NT2/D1 (cell line): ENCODE results near the gene FOXP2.

Experiments used
- YY1 ChIP-seq: IDR thresholded peaks from 2 replicates; pipeline ENCODE4 v1.6.1; 2011; ENCODE audit not compliant: insufficient read length, insufficient read depth
- ZNF274 ChIP-seq: IDR thresholded peaks from 2 replicates; pipeline ENCODE4 v1.6.1; 2011; ENCODE audit warnings: mild to moderate bottlenecking, low read depth, low read length

DNA sequence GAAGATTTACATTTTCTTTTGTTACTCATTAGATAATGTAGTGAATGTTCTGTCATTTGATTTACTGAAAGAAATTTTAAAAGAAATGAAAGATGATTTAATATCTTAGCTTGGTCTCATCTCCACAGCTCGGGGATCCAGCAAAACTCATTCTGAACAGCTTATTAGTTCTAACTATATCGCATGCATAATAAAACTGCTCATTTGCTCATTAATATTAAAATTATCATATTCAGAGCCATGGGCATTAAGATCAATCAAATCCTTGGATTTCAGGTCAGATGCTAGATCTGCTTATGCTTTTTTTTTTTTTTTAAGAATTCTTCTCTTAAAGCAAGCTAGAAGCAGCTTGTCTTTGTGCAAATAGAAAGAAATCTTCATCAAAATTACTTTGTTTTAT, 246.1 kb downstream of the FOXP2 start:
- TF ChIP-seq ZNF274 (no peak), YY1 (no peak)
